Trophoblast cell (in vitro differentiated cells and primary cell): Measurements from ENCODE around the gene CNBD2.
"Not testable (repeated sequence)": the region's sequence is repeated elsewhere in the genome, so short reads cannot be mapped to it uniquely, and the experiment has no call there.

ENCODE experiments used
- DNase-seq, 2 donors: peaks; one replicate each; pipeline ENCODE4 v3.0.0-alpha.2; 2016
- H2AFZ ChIP-seq: 2 replicates; pipeline ENCODE4 v1.6.1; 2013; ENCODE audit warnings: low read length, moderate library complexity, mild to moderate bottlenecking; ENCODE audit not compliant: insufficient read depth, poor library complexity
- H2AK5ac ChIP-seq: 2 replicates; pipeline ENCODE4 v1.6.1; 2013; ENCODE audit warnings: mild to moderate bottlenecking, low read length
- H2BK120ac ChIP-seq: 2 replicates; pipeline ENCODE4 v1.6.1; 2013; ENCODE audit warnings: low read length, mild to moderate bottlenecking, moderate library complexity; ENCODE audit not compliant: insufficient read depth, poor library complexity
- H2BK12ac ChIP-seq: 2 replicates; pipeline ENCODE4 v1.6.1; 2013; ENCODE audit warnings: mild to moderate bottlenecking, low read length, moderate library complexity
- H2BK5ac ChIP-seq: 2 replicates; pipeline ENCODE4 v1.6.1; 2013; ENCODE audit warnings: low read length, low read depth, moderate library complexity, mild to moderate bottlenecking; ENCODE audit not compliant: poor library complexity
- H3K14ac ChIP-seq: 2 replicates; pipeline ENCODE4 v1.6.1; 2013; ENCODE audit warnings: mild to moderate bottlenecking, low read length
- H3K18ac ChIP-seq: 2 replicates; pipeline ENCODE4 v1.6.1; 2013; ENCODE audit warnings: mild to moderate bottlenecking, low read length
- H3K23ac ChIP-seq: 2 replicates; pipeline ENCODE4 v1.6.1; 2013; ENCODE audit warnings: low read length
- H3K27ac ChIP-seq: 2 replicates; pipeline ENCODE4 v1.5.1; 2013; ENCODE audit warnings: low read depth, mild to moderate bottlenecking, inconsistent platforms, low read length, moderate library complexity
- H3K27me3 ChIP-seq: 2 replicates; pipeline ENCODE4 v1.6.1; 2013; ENCODE audit warnings: inconsistent platforms, mild to moderate bottlenecking, low read length, moderate library complexity; ENCODE audit not compliant: insufficient read depth
- H3K36me3 ChIP-seq, 2 experiments: 1 replicate in 1 of 2; 2 replicates in 1 of 2; pipeline ENCODE4 v1.6.1; 2013; ENCODE audit warnings: low read length in 2 of 2, mild to moderate bottlenecking in 2 of 2, moderate library complexity in 1 of 2; ENCODE audit not compliant: insufficient read depth in 2 of 2, control insufficient read depth in 1 of 2
- H3K4ac ChIP-seq: 2 replicates; pipeline ENCODE4 v1.6.1; 2013; ENCODE audit warnings: low read depth, mild to moderate bottlenecking, low read length, moderate library complexity
- H3K4me1 ChIP-seq, 2 experiments: 1 replicate in 1 of 2; 2 replicates in 1 of 2; pipeline ENCODE4 v1.6.1; 2013; ENCODE audit warnings: low read length in 2 of 2, mild to moderate bottlenecking in 2 of 2, moderate library complexity in 1 of 2; ENCODE audit not compliant: insufficient read depth in 2 of 2, control insufficient read depth in 1 of 2
- H3K4me2 ChIP-seq: 2 replicates; pipeline ENCODE4 v1.6.1; 2013; ENCODE audit warnings: inconsistent platforms, mild to moderate bottlenecking, low read length, moderate library complexity
- H3K4me3 ChIP-seq: 2 replicates; pipeline ENCODE4 v1.5.1; 2013; ENCODE audit warnings: mild to moderate bottlenecking, low read depth, low read length, inconsistent platforms
- H3K79me1 ChIP-seq: one replicate; pipeline ENCODE4 v1.6.1; 2013; ENCODE audit warnings: low read length
- H3K79me2 ChIP-seq: 2 replicates; pipeline ENCODE4 v1.6.1; 2013; ENCODE audit warnings: low read length, mild to moderate bottlenecking; ENCODE audit not compliant: control insufficient read depth, insufficient read depth, poor library complexity
- H3K9ac ChIP-seq: 2 replicates; pipeline ENCODE4 v1.6.1; 2013; ENCODE audit warnings: mild to moderate bottlenecking, low read length
- H3K9me3 ChIP-seq: 2 replicates; pipeline ENCODE4 v1.6.1; 2013; ENCODE audit warnings: low read depth, mild to moderate bottlenecking, control low read depth, inconsistent platforms, low read length; ENCODE audit not compliant: insufficient read depth
- H4K12ac ChIP-seq: 2 replicates; pipeline ENCODE4 v1.6.1; 2013; ENCODE audit warnings: low read depth, mild to moderate bottlenecking, low read length, moderate library complexity
- H4K8ac ChIP-seq: 2 replicates; pipeline ENCODE4 v1.6.1; 2013; ENCODE audit warnings: low read depth, mild to moderate bottlenecking, low read length, moderate library complexity
- H4K91ac ChIP-seq: one replicate; pipeline ENCODE4 v1.6.1; 2013; ENCODE audit warnings: low read depth, mild to moderate bottlenecking, low read length, moderate library complexity
- WGBS: extraction: QIAGEN DNeasy Blood & Tissue Kit; methylation state at CpG from one replicate; pipeline ENCODE4 v1.1.7; 2013; ENCODE audit warnings: missing lambda C conversion rate; ENCODE audit not compliant: insufficient read length, insufficient coverage; ENCODE audit errors: extremely low coverage; 5-methylcytosine and 5-hydroxymethylcytosine counted together

Gene CNBD2

GRCh38 chr20:35959291-35959690 lies 9.1 kb upstream of the CNBD2 start:
- H3K79me2 ChIP-seq, H3K4ac ChIP-seq, H4K12ac ChIP-seq, H4K8ac ChIP-seq, H3K36me3 ChIP-seq, H3K4me3 ChIP-seq, H3K27me3 ChIP-seq, H3K14ac ChIP-seq, H2BK5ac ChIP-seq, H3K27ac ChIP-seq, DNase-seq, H2AK5ac ChIP-seq, H2AFZ ChIP-seq, H3K4me1 ChIP-seq, H3K23ac ChIP-seq, H4K91ac ChIP-seq, H3K18ac ChIP-seq, H2BK12ac ChIP-seq, H3K4me2 ChIP-seq, H2BK120ac ChIP-seq, H3K9ac ChIP-seq, H3K9me3 ChIP-seq, H3K79me1 ChIP-seq: not testable (repeated sequence)
- WGBS: no CpG with 5 or more reads among the region's 6 CpGs

GRCh38 chr20:35963878-35964277 lies 4.5 kb upstream of the CNBD2 start:
- Histone ChIP-seq H3K27ac (no peak overlapping the region), H3K23ac (no peak overlapping the region), H3K9ac (no peak overlapping the region), H4K8ac (no peak overlapping the region), H3K18ac (no peak overlapping the region), H4K91ac (no peak overlapping the region), H2AK5ac (no peak overlapping the region), H3K4me3 (no peak overlapping the region), H3K36me3 (no peaks in the 10 kb centered on the region), H3K14ac (no peak overlapping the region), H4K12ac (no peak overlapping the region), H2AFZ (no peak overlapping the region), H3K4ac (no peak overlapping the region), H2BK5ac (no peak overlapping the region), H3K9me3 (no peaks in the 10 kb centered on the region), H3K4me2 (no peak overlapping the region), H3K4me1 (peaks cover 0 to 3% of the 10 kb centered on the region in 2 experiments), H3K79me1 (no peaks in the 10 kb centered on the region), H2BK12ac (no peak overlapping the region), H3K79me2 (no peaks in the 10 kb centered on the region), H2BK120ac (no peak overlapping the region), H3K27me3 (no peaks in the 10 kb centered on the region)
- WGBS: no CpG with 5 or more reads among the region's 4 CpGs
- no peak for DNase-seq

- no peak overlapping the region for H2BK120ac ChIP-seq
- H3K36me3 ChIP-seq: no peaks in the 10 kb centered on the region
- H3K27me3 ChIP-seq: no peaks in the 10 kb centered on the region
- no peak overlapping the region for H3K9ac ChIP-seq
- H3K9me3 ChIP-seq: no peaks in the 10 kb centered on the region
- no peak overlapping the region for H3K14ac ChIP-seq
- no peak overlapping the region for H3K18ac ChIP-seq
- H3K4me2 ChIP-seq: no peak overlapping the region
- no CpG with 5 or more reads among the region's 1 CpG for WGBS
- no peak overlapping the region for H3K4ac ChIP-seq
- H4K8ac ChIP-seq: no peak overlapping the region
- H3K23ac ChIP-seq: no peak overlapping the region
- H3K79me2 ChIP-seq: no peaks in the 10 kb centered on the region
- no peak overlapping the region for H4K91ac ChIP-seq
- no peak overlapping the region for H2AFZ ChIP-seq
- peaks cover 0 to 4% of the 10 kb centered on the region in 2 experiments for H3K4me1 ChIP-seq
- H2BK12ac ChIP-seq: no peak overlapping the region
- DNase-seq: peak; percentile 40 to 82
- no peak overlapping the region for H2AK5ac ChIP-seq
- no peak overlapping the region for H3K4me3 ChIP-seq
- no peaks in the 10 kb centered on the region for H3K79me1 ChIP-seq
- no peak overlapping the region for H4K12ac ChIP-seq
- H3K27ac ChIP-seq: no peak overlapping the region
- H2BK5ac ChIP-seq: no peak overlapping the region
Measured at GRCh38 chr20:35968930-35969329, 540 bp downstream of the CNBD2 start.

GRCh38 chr20:35971981-35972380 lies 3.6 kb downstream of the CNBD2 start:
- Histone ChIP-seq H3K27me3 (no peaks in the 10 kb centered on the region), H3K4me1 (peaks cover 0 to 4% of the 10 kb centered on the region in 2 experiments), H3K79me2 (no peaks in the 10 kb centered on the region), H3K4ac (no peak overlapping the region), H3K14ac (no peak overlapping the region), H2BK12ac (no peak overlapping the region), H3K4me3 (no peak overlapping the region), H2AFZ (no peak overlapping the region), H2BK120ac (no peak overlapping the region), H3K18ac (no peak overlapping the region), H2AK5ac (no peak overlapping the region), H3K4me2 (no peak overlapping the region), H2BK5ac (no peak overlapping the region), H3K9ac (no peak overlapping the region), H3K27ac (no peak overlapping the region), H3K23ac (no peak overlapping the region), H4K8ac (no peak overlapping the region), H4K12ac (no peak overlapping the region), H4K91ac (no peak overlapping the region), H3K36me3 (no peaks in the 10 kb centered on the region), H3K9me3 (no peaks in the 10 kb centered on the region), H3K79me1 (no peaks in the 10 kb centered on the region)
- peak; percentile 7 to 56 for DNase-seq
- WGBS: no CpG with 5 or more reads among the region's 2 CpGs
